NB4 (cell line): Measurements from ENCODE around the gene WSCD2.

Experiments used
- DNase-seq: peaks from one replicate; pipeline ENCODE4 v3.0.0; 2010; ENCODE audit warnings: low read depth
- H3K4me3 ChIP-seq: one replicate; pipeline ENCODE4 v1.5.1; 2011; ENCODE audit warnings: mild to moderate bottlenecking, low read depth, low read length, moderate library complexity
- MAX ChIP-seq: IDR thresholded peaks from 2 replicates; pipeline ENCODE4 v1.6.1; 2011; ENCODE audit warnings: low read depth, low read length
- MYC ChIP-seq: IDR thresholded peaks from 2 replicates; pipeline ENCODE4 v1.6.1; 2011; ENCODE audit warnings: low read depth, low read length
- POLR2A ChIP-seq: IDR thresholded peaks from 2 replicates; pipeline ENCODE4 v1.6.1; 2011; ENCODE audit warnings: mild to moderate bottlenecking; ENCODE audit not compliant: insufficient read length; ENCODE audit errors: extremely low read depth
- TF ChIP-seq, protein P1 (sequence below): IDR thresholded peaks from one replicate; pipeline ENCODE4 v1.5.1; 2012; ENCODE audit warnings: low read depth, low read length

WSCD2 gene

DNA sequence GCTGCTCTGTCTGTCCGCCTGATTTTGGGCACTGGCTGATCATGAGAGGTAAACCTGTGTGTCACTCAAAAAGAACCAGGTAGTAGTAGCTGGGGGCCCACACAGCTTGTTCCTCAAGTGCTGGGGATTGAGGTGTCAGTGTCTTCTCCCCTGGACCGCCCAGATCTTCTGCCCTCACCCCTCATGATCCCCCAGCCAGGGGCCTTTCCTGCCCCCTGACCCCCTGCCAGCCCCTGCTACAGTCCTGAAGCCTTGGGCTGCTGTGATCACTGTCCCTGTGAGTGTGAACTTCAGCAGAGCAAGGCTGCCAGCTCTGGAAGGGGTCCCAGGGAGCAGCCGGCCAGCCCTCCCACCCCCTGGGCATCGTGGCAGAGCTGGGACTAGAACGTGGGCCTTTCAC lies 11.4 kb downstream of the WSCD2 start:
- no peak for DNase-seq
- TF ChIP-seq MYC (no peak), MAX (no peak), POLR2A (no peak)
- TF ChIP-seq, protein P1, sequence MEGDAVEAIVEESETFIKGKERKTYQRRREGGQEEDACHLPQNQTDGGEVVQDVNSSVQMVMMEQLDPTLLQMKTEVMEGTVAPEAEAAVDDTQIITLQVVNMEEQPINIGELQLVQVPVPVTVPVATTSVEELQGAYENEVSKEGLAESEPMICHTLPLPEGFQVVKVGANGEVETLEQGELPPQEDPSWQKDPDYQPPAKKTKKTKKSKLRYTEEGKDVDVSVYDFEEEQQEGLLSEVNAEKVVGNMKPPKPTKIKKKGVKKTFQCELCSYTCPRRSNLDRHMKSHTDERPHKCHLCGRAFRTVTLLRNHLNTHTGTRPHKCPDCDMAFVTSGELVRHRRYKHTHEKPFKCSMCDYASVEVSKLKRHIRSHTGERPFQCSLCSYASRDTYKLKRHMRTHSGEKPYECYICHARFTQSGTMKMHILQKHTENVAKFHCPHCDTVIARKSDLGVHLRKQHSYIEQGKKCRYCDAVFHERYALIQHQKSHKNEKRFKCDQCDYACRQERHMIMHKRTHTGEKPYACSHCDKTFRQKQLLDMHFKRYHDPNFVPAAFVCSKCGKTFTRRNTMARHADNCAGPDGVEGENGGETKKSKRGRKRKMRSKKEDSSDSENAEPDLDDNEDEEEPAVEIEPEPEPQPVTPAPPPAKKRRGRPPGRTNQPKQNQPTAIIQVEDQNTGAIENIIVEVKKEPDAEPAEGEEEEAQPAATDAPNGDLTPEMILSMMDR = no peak
- no peak overlapping the region for H3K4me3 ChIP-seq

DNA sequence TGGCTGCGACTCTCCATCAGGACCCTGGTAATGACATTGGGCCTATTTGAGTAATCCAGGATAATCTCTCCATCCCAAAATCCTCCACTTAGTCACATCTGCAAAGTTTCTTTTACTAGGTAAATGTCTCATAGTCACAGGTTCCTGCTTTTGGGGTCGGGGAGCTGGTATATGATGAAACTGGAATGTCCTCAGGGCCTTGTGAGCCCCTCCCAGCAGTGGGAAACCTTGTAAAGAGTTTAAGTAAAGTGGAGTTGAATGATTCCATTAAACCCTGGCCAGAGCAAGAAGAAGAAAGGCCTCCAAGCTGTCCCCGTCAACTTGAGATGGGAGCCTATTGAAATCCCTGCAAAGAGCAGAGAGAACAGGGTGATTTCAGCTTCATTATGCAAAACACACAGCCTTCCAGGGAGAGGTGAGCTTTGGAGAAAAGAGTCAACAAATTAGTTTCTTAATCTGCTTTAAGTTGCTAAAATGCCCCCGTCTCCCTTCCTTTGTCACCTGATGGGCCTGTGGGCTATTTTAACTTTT lies 12.6 kb downstream of the WSCD2 start:
- no peak for DNase-seq
- TF ChIP-seq MAX (no peak), MYC (no peak), POLR2A (no peak)
- TF ChIP-seq, protein P1 = no peak
- H3K4me3 ChIP-seq = no peak overlapping the region

DNA sequence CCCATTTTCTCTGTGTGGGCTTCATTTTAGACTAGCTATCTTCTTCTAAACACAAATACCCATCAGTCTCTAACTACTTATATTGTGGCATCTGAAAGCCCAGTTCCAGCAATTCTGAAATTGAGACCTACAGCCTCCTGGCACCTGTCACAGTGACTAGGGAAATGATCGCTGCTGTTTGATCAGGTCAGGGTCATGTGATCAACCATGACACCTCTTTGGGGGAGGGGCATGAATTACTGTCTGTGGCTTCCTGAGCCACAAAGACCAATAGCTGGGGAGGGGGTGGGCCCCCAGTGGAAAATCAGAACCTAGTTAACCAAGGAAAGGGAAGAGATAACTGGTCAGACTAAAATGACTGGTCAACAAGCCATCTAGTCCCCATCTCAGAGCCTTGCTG lies 14.1 kb downstream of the WSCD2 start:
- TF ChIP-seq POLR2A (no peak), MYC (no peak), MAX (no peak)
- TF ChIP-seq, protein P1 = no peak
- no peak overlapping the region for H3K4me3 ChIP-seq
- DNase-seq = no peak

DNA sequence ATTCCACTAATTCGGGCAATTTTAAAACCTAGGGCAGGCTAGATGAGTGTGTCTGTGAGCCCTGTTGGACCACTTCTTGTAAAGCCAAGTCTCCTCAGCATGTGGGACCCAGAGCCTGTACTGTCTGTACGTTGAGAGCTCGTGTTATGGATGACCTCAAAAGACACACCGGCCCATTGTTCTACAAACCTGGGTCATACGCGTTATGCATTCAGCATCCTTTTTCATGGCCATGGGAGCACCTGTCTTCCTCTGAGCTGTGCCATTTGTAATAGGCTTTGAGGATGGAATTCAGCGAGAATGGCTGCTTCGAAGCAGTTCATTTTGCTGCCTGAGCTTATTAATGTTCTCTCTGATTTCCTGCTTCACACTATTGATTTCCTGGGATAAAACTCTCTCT lies 15.0 kb downstream of the WSCD2 start:
- TF ChIP-seq MYC = no peak
- no peak overlapping the region for H3K4me3 ChIP-seq
- DNase-seq = no peak

DNA sequence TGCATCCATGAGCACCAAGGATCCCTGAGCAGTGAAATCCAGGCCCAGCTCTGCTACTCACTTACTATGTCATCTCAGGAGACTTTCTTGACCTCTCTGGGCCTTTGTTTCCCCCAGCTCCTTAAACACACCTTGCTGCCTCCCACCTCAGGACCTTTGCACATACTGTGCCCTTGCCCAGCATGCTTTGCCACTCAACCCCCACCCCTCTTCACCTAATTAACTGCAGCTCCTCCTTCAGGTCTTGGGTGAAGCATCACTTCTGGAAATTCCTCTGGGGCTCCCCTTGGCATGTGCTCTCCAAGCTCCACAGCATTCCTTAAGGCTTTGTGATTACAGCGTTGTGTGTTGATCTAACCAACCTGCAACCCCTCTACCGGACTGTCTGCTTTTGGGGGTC lies 15.9 kb downstream of the WSCD2 start:
- no peak overlapping the region for H3K4me3 ChIP-seq
- TF ChIP-seq POLR2A (no peak), MAX (no peak), MYC (no peak)
- TF ChIP-seq, protein P1 = no peak
- DNase-seq = no peak

- no peak overlapping the region for H3K4me3 ChIP-seq
- TF ChIP-seq MYC = no peak
- no peak for TF ChIP-seq POLR2A
- TF ChIP-seq MAX = no peak
- TF ChIP-seq, protein P1 = no peak
- DNase-seq = no peak
These were observed 17.2 kb downstream of the WSCD2 start for GRCh38 chr12:108146035-108146893.
